HG02938 (cell line): ENCODE results near the gene MIDN.
"Not testable (repeated sequence)": the region's sequence is repeated elsewhere in the genome, so short reads cannot be mapped to it uniquely, and the experiment has no call there.

Source experiments
- ATAC-seq: cut with Tn5 transposase; IDR thresholded peaks from one replicate; pipeline ENCODE4 v1.9.1; 2021; ENCODE audit warnings: mild to moderate bottlenecking, moderate library complexity; ENCODE audit not compliant: unreplicated experiment

Gene MIDN

DNA sequence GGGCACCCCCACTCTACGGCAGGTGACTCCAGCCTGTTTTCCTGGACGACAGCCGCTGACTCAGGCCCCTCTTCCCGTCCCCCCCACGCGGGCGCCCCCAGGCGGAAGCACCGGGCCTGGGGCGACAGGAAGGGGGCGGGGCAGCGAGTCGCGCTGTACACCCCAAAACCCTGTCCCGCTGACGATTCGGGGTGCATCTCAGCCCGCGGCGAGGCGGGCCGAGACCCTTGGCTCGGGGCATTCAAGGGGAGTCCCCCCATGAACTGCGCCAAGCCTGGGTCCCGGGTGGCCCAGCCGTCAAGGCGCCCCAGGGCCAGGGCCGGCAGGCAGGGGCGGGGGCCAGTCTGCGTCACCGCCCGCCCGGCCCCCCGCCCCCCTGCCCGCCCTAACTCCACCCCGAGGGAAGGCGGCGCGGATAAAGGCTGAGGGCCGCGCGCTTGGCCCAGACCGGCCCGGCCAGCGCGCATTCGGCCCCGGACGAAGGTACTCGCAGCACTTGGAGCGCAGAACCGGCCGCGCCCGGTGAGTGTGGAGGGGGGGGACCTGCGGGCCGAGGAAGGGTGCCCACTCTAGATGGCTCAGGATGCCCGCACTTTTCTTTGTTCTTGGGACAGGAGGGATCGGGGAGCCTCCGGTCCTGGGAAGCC lies at the start of gene MIDN:
MIDN (plus strand) TSS at position 445 of the 647 bp plus-strand sequence. CDS start 1,714 bp downstream, outside the sequence.
- ATAC-seq: peak; percentile 3

- ATAC-seq: no peak
Observed at GRCh38 chr19:1199531-1199930, 48.9 kb upstream of the MIDN start.

- ATAC-seq: not testable (repeated sequence)
Observed at GRCh38 chr19:1200614-1201013, 47.8 kb upstream of the MIDN start.

DNA sequence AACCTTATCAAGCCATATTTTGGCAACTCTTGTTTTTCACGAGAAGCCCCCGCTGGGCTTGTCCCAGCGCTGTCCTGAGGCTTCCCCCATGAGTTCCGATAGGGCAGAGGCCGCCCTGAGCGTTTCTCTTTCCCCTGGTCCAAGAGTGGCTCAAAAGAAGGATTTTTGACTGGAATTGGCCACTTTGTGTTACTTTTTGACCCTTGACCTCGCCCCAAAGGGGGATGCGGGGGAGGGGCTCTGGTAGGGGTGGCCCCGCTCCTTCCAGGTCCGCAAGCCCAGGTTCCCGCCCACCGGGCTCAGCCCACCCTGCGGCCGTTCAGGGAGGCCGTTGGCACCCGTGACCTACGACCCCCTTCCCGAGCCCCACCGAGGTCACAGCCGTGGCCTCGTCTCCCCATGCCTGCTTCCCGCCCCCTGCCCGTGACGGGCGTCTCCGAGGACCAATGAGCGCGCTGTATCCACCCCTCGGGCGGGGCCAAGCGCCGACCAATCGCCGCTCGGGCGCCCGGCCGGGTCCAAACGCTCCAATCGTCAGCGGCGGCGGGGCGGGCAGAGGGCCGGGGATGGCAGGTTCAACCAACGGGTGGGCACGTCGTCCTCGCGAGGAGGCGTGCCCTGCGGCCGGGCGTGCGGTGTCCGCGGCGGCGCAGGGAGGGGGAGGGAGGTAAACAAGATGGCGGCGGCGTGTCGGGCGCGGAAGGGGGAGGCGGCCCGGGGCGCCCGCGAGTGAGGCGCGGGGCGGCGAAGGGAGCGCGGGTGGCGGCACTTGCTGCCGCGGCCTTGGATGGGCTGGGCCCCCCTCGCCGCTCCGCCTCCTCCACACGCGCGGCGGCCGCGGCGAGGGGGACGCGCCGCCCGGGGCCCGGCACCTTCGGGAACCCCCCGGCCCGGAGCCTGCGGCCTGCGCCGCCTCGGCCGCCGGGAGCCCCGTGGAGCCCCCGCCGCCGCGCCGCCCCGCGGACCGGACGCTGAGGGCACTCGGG lies 43.0 kb upstream of the MIDN start, which contains the start of gene STK11:
STK11 (plus strand) TSS at position 665 of the 986 bp plus-strand sequence. CDS start 1,136 bp downstream, outside the sequence.
- ATAC-seq: peak; percentile 79

DNA sequence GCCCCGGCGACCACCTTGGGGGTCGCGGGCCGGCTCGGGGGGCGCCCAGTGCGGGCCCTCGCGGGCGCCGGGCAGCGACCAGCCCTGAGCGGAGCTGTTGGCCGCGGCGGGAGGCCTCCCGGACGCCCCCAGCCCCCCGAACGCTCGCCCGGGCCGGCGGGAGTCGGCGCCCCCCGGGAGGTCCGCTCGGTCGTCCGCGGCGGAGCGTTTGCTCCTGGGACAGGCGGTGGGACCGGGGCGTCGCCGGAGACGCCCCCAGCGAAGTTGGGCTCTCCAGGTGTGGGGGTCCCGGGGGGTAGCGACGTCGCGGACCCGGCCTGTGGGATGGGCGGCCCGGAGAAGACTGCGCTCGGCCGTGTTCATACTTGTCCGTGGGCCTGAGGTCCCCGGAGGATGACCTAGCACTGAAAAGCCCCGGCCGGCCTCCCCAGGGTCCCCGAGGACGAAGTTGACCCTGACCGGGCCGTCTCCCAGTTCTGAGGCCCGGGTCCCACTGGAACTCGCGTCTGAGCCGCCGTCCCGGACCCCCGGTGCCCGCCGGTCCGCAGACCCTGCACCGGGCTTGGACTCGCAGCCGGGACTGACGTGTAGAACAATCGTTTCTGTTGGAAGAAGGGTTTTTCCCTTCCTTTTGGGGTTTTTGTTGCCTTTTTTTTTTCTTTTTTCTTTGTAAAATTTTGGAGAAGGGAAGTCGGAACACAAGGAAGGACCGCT lies 42.1 kb upstream of the MIDN start:
- ATAC-seq: no peak

GRCh38 chr19:1206864-1207450 lies 41.4 kb upstream of the MIDN start:
- ATAC-seq: no peak

GRCh38 chr19:1208830-1209229 lies 39.6 kb upstream of the MIDN start:
- ATAC-seq: not testable (repeated sequence)

GRCh38 chr19:1210227-1210538 lies 38.2 kb upstream of the MIDN start:
- no peak for ATAC-seq

DNA sequence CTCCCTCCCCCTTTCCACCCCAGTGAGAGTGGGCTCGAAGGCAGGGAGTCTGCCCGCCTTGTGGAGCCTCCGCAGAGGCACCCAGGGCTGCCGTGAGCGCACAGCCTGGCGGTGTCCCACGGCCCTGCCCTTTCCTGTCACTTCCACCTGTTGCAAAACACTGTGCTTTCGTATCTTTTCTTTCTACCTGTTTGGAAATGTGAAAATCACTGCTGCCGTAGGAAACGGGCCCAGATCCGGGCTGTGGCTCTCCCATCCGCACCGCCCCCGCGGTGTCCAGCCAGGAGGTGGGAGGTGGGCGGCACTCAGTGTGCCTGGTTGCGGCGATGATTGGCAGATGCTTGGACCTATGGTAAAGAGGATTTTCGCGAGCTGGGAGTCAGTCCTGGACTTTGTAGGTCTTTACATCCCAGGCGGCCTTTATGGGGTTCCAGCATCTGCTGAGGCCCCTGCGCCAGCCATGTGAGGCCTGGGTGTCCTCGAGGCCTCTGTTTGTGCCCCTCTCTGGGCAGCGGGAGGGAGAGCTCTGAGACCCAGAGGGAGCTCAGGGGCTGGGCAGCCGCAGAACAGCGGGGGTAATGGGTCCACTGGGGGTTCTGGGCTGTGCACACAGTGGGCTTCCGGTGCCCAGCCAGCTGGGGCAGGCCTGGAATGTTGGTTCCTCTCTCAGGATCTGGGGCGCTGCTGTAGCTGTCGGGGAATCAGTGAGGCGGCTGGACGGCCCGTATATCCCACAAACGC lies 36.7 kb upstream of the MIDN start:
- ATAC-seq: no peak

GRCh38 chr19:1213391-1214286 lies 34.7 kb upstream of the MIDN start:
- no peak for ATAC-seq

- ATAC-seq: no peak
Observed at GRCh38 chr19:1214299-1214861, 34.0 kb upstream of the MIDN start.

GRCh38 chr19:1214862-1215731 lies 33.3 kb upstream of the MIDN start:
- ATAC-seq: no peak

DNA sequence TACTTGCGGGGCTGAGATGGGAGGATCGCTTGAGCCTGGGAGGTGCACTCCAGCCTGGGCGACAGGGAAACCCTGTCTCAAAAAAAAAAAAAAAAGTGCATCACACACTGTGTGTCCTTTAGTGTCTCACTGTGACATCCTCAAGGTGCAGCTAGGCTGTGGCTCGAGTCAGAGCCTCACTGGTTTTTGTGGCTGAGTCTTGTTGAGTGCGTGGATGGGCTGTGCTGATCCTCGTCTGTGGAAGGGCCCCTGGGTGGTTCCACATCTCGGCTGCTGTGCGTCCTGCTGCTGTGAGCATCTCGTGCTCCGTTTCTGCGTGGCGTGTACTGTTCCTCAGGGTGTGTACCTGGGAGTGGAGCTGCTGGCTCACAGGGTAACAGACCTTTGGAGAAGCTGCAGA lies 31.6 kb upstream of the MIDN start:
- ATAC-seq: no peak

GRCh38 chr19:1217366-1217765 lies 31.0 kb upstream of the MIDN start:
- ATAC-seq: no peak

DNA sequence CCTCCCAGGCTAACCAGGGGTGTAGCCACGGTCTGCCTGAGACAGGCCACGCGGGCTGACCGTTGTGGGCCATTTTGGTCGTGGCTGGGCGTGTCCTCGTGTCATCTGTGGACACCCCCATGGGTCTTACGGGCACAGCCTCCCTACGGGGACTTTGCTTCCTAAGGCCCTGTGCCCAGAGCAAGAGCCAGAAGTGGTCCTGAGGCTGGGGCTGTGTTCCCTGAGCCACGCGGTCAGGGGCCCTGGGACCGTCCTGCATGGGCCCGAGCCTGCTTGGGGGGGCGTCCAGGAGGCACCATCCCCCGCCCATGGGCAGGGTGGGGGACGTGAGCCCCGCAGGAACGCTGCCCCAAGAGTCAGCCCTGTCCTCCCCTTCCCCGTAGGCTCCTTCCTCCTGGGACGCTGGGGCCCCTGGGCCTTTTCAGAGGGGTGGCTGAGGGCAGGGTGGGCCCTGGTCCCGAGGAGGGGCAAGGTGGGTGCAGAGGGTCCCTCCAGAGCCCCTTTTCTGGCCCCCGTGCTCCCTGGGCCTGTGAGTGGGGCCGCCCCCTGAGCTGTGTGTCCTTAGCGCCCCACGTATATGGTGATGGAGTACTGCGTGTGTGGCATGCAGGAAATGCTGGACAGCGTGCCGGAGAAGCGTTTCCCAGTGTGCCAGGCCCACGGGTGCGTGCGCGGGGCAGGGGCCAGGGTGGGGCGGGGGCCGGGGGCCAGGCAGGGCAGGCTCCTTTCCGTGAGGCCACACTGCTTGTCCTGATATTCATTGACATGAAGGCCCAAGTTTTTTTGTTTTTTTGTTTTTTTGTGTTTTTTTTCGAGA lies 29.4 kb upstream of the MIDN start:
- ATAC-seq: no peak

GRCh38 chr19:1219786-1220476 lies 28.5 kb upstream of the MIDN start:
- no peak for ATAC-seq
